HEK293 (cell line): Measurements from ENCODE around the gene S100A1.

Experiments used
- CTCF ChIP-seq: fragments of 450-650 bp; formaldehyde crosslinking; IDR thresholded peaks from 2 replicates; pipeline ENCODE4 v1.5.1; 2016; ENCODE audit warnings: missing biosample characterization, missing genetic modification characterization
- REST ChIP-seq: fragments of 450-650 bp; formaldehyde crosslinking; IDR thresholded peaks from 2 replicates; pipeline ENCODE4 v1.5.1; 2016; ENCODE audit warnings: missing biosample characterization, missing genetic modification characterization
- ZNF138 ChIP-seq: fragments of 450-650 bp; formaldehyde crosslinking; IDR thresholded peaks from 2 replicates; pipeline ENCODE4 v1.5.1; 2016; ENCODE audit warnings: missing biosample characterization, missing genetic modification characterization, borderline replicate concordance
- ZNF292 ChIP-seq: fragments of 450-650 bp; formaldehyde crosslinking; IDR thresholded peaks from 2 replicates; pipeline ENCODE4 v1.5.1; 2016; ENCODE audit warnings: low read depth, missing biosample characterization, missing genetic modification characterization, borderline replicate concordance
- ZNF394 ChIP-seq: fragments of 450-650 bp; formaldehyde crosslinking; IDR thresholded peaks from 2 replicates; pipeline ENCODE4 v1.5.1; 2016; ENCODE audit warnings: missing biosample characterization, missing genetic modification characterization, mild to moderate bottlenecking, moderate library complexity, borderline replicate concordance
- ZNF585B ChIP-seq: fragments of 450-650 bp; formaldehyde crosslinking; IDR thresholded peaks from 2 replicates; pipeline ENCODE4 v1.5.1; 2016; ENCODE audit warnings: missing biosample characterization, missing genetic modification characterization
- ZNF76 ChIP-seq: fragments of 450-650 bp; formaldehyde crosslinking; IDR thresholded peaks from 2 replicates; pipeline ENCODE4; 2016; ENCODE audit warnings: low read depth, missing biosample characterization, missing genetic modification characterization, borderline replicate concordance
- ZNF791 ChIP-seq: fragments of 450-650 bp; formaldehyde crosslinking; IDR thresholded peaks from 2 replicates; pipeline ENCODE4 v1.5.1; 2016; ENCODE audit warnings: missing biosample characterization, missing genetic modification characterization

GRCh38 chr1:153652805-153653500 lies 24.7 kb downstream of the S100A1 start:
- TF ChIP-seq ZNF292 (tag by site-specific recombination) (no peak), ZNF76 (tag by site-specific recombination) (no peak), ZNF394 (no peak), CTCF (tag by site-specific recombination) (no peak), REST (no peak), ZNF138 (tag by site-specific recombination) (no peak), ZNF585B (tag by site-specific recombination) (no peak), ZNF791 (tag by site-specific recombination) (no peak)
